NCI-H460 (cell line): ENCODE measurements around the gene PTPN22. TPM values are rescaled to one million over a fixed set of nuclear protein-coding genes. Genes with fewer than 3 reads are reported as not detected.
"Not testable (repeated sequence)": the region's sequence is repeated elsewhere in the genome, so short reads cannot be mapped to it uniquely, and the experiment has no call there.

Experiments used
- DNase-seq: peaks from one replicate; pipeline ENCODE4 v3.0.0-alpha.2; 2016; ENCODE audit warnings: low read depth; ENCODE audit errors: extremely low read depth
- total RNA-seq: library from RNA; depleted of rRNA; stranded (reverse); fragments of >200 nt; shearing (Covaris generic); gene quantifications from 2 replicates; pipeline ENCODE4 v1.2.3, GENCODE V29; 2014

PTPN22 gene
- total RNA-seq, 1 experiment from 2014 or later: not detected

GRCh38 chr1:113854234-113854633 is 17.3 kb downstream of the PTPN22 start:
- DNase-seq: no peak

GRCh38 chr1:113852694-113853093 is 18.8 kb downstream of the PTPN22 start:
- not testable (repeated sequence) for DNase-seq

- no peak for DNase-seq
Measured at GRCh38 chr1:113850127-113850796, 21.2 kb downstream of the PTPN22 start.

GRCh38 chr1:113849072-113849471 is 22.4 kb downstream of the PTPN22 start:
- DNase-seq: no peak

- DNase-seq: no peak
Measured at GRCh38 chr1:113846391-113847035, 25.0 kb downstream of the PTPN22 start.

GRCh38 chr1:113836534-113836933 is 35.0 kb downstream of the PTPN22 start:
- DNase-seq: no peak

GRCh38 chr1:113835686-113836290 is 35.7 kb downstream of the PTPN22 start:
- peak; percentile 43 for DNase-seq

- DNase-seq: no peak
Measured at GRCh38 chr1:113834716-113835115, 36.8 kb downstream of the PTPN22 start.

GRCh38 chr1:113830039-113830438 is 41.5 kb downstream of the PTPN22 start:
- DNase-seq: no peak

- no peak for DNase-seq
Measured at GRCh38 chr1:113821916-113822315, 49.6 kb downstream of the PTPN22 start.

GRCh38 chr1:113818578-113818977 is 52.9 kb downstream of the PTPN22 start:
- DNase-seq: no peak

GRCh38 chr1:113813218-113813617 is 58.3 kb downstream of the PTPN22 start:
- no peak for DNase-seq

GRCh38 chr1:113812661-113813135 is 58.8 kb downstream of the PTPN22 start:
- no peak for DNase-seq

GRCh38 chr1:113811888-113812660 is 59.4 kb downstream of the PTPN22 start, which contains the start of gene RSBN1:
Gene RSBN1 (minus strand): TSS chr1:113812476. CDS start chr1:113812412, 64 bp downstream.
- DNase-seq: peak; percentile 97

GRCh38 chr1:113811156-113811887 is 60.2 kb downstream of the PTPN22 start:
- no peak for DNase-seq

- no peak for DNase-seq
Measured at GRCh38 chr1:113809670-113810602, 61.6 kb downstream of the PTPN22 start.

- no peak for DNase-seq
Measured at GRCh38 chr1:113808450-113809195, 62.9 kb downstream of the PTPN22 start.

GRCh38 chr1:113805639-113806038 is 65.9 kb downstream of the PTPN22 start:
- no peak for DNase-seq

- no peak for DNase-seq
Measured at GRCh38 chr1:113805256-113805531, 66.3 kb downstream of the PTPN22 start.
